Thyroid gland (tissue), 4 donors: ENCODE results near the gene CTDNEP1. TPM values are rescaled to one million over a fixed set of nuclear protein-coding genes. Genes with fewer than 3 reads are reported as not detected.

Source experiments
- DNase-seq, 2 donors: peaks; one replicate each; pipeline ENCODE4 v3.0.0-alpha.2; 2019
- H3K27ac ChIP-seq, 3 donors: fragments of 200-600 bp; sonication (generic); 1 replicate in 2 of 3; 2 replicates in 1 of 3; pipeline ENCODE4 v1.5.1; 2016 to 2019; ENCODE audit warnings: mild to moderate bottlenecking in 1 of 3, moderate library complexity in 1 of 3
- H3K27me3 ChIP-seq: fragments of 200-600 bp; sonication (generic); one replicate; pipeline ENCODE4 v1.5.1; 2019
- H3K36me3 ChIP-seq, 2 donors: fragments of 200-600 bp; sonication (generic); one replicate each; pipeline ENCODE4 v1.5.1; 2016 to 2019
- H3K4me1 ChIP-seq, 2 donors: fragments of 200-600 bp; sonication (generic); one replicate each; pipeline ENCODE4 v1.5.1; 2017 to 2019
- H3K4me3 ChIP-seq, 3 donors: fragments of 200-600 bp; sonication (generic); replicated peaks in 1 of 3; 1 replicate in 2 of 3; 2 replicates in 1 of 3; pipeline ENCODE4 v1.5.1; 2016; ENCODE audit warnings: mild to moderate bottlenecking in 1 of 3
- H3K9me3 ChIP-seq: fragments of 200-600 bp; sonication (generic); one replicate; pipeline ENCODE4 v1.5.1; 2017
- POLR2A ChIP-seq, 2 donors: fragments of 450-650 bp; IDR thresholded peaks; one replicate each; pipeline ENCODE4 v1.6.1; 2017; ENCODE audit warnings: antibody characterized with exemption in 2 of 2, mild to moderate bottlenecking in 2 of 2, moderate library complexity in 1 of 2
- WGBS, 2 donors: methylation state at CpG; one replicate each; pipeline ENCODE4 v1.1.5; 2017; 5-methylcytosine and 5-hydroxymethylcytosine counted together
- intact Hi-C: fragments of 100-400 bp; cut with DNase I; formaldehyde crosslinking; loops from one replicate; pipeline ENCODE4 v1.15.1; 2023
- microRNA counts, 2 donors: library from miRNA; unstranded; fragments of <30 nt; microRNA quantifications; one replicate each; lab custom pipeline; 2016 to 2017
- microRNA-seq: library from miRNA; unstranded; fragments of <30 nt; microRNA quantifications from one replicate; pipeline ENCODE4, GENCODE V29; 2016
- small RNA-seq: library from RNA; depleted of rRNA; stranded (forward); fragments of <200 nt; gene quantifications from one replicate; pipeline ENCODE3, GENCODE V24; 2016
- total RNA-seq, 4 donors: library from RNA; depleted of rRNA; stranded (reverse); fragments of >200 nt; gene quantifications; one replicate each; pipeline ENCODE4 v1.2.3, GENCODE V29; 2016
- TF ChIP-seq, protein P1 (sequence below), 6 experiments: fragments of 200-600 bp in 3 of 6; fragments of 450-650 bp in 3 of 6; sonication (generic) in 3 of 6; IDR thresholded peaks; one replicate each; pipeline ENCODE4 v1.5.1; 2016 to 2019; ENCODE audit warnings: antibody characterized with exemption in 6 of 6, mild to moderate bottlenecking in 2 of 6, inconsistent platforms in 1 of 6, moderate library complexity in 1 of 6

CTDNEP1 gene
- total RNA-seq, 4 donors from 2014 or later: 35.1 to 70.4 (median 48.4) TPM

GRCh38 chr17:7195971-7196370 lies 55.6 kb downstream of the CTDNEP1 start:
- Histone ChIP-seq H3K27me3 (no peaks in the 10 kb centered on the region), H3K9me3 (no peaks in the 10 kb centered on the region), H3K4me3 (no peak overlapping the region), H3K36me3 (peaks cover 9 to 14% of the 10 kb centered on the region in 2 donors), H3K27ac (no peak overlapping the region), H3K4me1 (no peaks in the 10 kb centered on the region)
- TF ChIP-seq POLR2A (IDR thresholded peaks at IDR 0.05): no peak
- TF ChIP-seq, protein P1, sequence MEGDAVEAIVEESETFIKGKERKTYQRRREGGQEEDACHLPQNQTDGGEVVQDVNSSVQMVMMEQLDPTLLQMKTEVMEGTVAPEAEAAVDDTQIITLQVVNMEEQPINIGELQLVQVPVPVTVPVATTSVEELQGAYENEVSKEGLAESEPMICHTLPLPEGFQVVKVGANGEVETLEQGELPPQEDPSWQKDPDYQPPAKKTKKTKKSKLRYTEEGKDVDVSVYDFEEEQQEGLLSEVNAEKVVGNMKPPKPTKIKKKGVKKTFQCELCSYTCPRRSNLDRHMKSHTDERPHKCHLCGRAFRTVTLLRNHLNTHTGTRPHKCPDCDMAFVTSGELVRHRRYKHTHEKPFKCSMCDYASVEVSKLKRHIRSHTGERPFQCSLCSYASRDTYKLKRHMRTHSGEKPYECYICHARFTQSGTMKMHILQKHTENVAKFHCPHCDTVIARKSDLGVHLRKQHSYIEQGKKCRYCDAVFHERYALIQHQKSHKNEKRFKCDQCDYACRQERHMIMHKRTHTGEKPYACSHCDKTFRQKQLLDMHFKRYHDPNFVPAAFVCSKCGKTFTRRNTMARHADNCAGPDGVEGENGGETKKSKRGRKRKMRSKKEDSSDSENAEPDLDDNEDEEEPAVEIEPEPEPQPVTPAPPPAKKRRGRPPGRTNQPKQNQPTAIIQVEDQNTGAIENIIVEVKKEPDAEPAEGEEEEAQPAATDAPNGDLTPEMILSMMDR (IDR thresholded peaks at IDR 0.05): no peak
- intact Hi-C loops: no loop called here
- 93 to 94% methylated on average over 5 to 10 of the region's 12 CpGs for WGBS, 2 donors
- DNase-seq: no peak

MicroRNA genes within 50 kb of the gene (microRNA counts, 767-probe panel; counts per million panel counts)
- microRNA hsa-miR-324-3p (lab: Ali Mortazavi, UCI): 0 counts per million in 2 donors
- 2,758 to 5,100 counts per million in 2 donors for microRNA hsa-miR-324-5p (lab: Ali Mortazavi, UCI)

Small RNA genes within 50 kb of the gene (microRNA-seq; reads per million reads assigned to microRNA genes)
- gene MIR324: 994 reads per million, percentile 81 among the genes with 10 or more reads in this experiment

Small RNA genes within 50 kb of the gene (small RNA-seq; reads per million reads assigned to genes)
- gene MIR324 (0.66 reads per million), gene RF00019 (not detected)

Other genes with a start within 250 kb of the CTDNEP1 start
- gene RNASEK, start 239.1 kb downstream of the CTDNEP1 start, total RNA-seq: 100 to 1,000 TPM; 134 to 297 (median 200) TPM
- gene BCL6B, start 228.7 kb downstream of the CTDNEP1 start, total RNA-seq: 10 to 100 TPM in 2 of 4 donors, 1 to 10 TPM in 2; 3.1 to 18.9 (median 7.6) TPM
- 1 to 10 TPM; 1.2 to 6.7 (median 4.1) TPM for gene SLC16A13, start 215.7 kb downstream of the CTDNEP1 start, total RNA-seq
- gene SLC16A11, start 207.6 kb downstream of the CTDNEP1 start, total RNA-seq: 10 to 100 TPM in 3 of 4 donors, 1 to 10 TPM in 1; 5.4 to 43.9 (median 18.8) TPM
- 1 to 10 TPM in 3 of 4 donors, under 1 TPM in 1; 0.59 to 3.9 (median 2.1) TPM for gene CLEC10A, start 171.5 kb downstream of the CTDNEP1 start, total RNA-seq
- 1 to 10 TPM in 1 of 4 donors, not detected in 3; 1.0 TPM for gene ASGR2, start 136.9 kb downstream of the CTDNEP1 start, total RNA-seq
- 1 to 10 TPM in 3 of 4 donors, not detected in 1; 3.0 to 6.5 (median 3.3) TPM for gene ASGR1, start 72.4 kb downstream of the CTDNEP1 start, total RNA-seq
- 10 to 100 TPM in 2 of 4 donors, 1 to 10 TPM in 2; 6.8 to 21.5 (median 12.4) TPM for gene DLG4, start 31.9 kb downstream of the CTDNEP1 start, total RNA-seq
- gene ACADVL, start 31.8 kb downstream of the CTDNEP1 start, total RNA-seq: 1,000 to 10,000 TPM in 1 of 4 donors, 100 to 1,000 TPM in 3; 581 to 1,743 (median 795) TPM
- 10 to 100 TPM; 45.3 to 68.6 (median 49.0) TPM for gene DVL2, start 17.2 kb downstream of the CTDNEP1 start, total RNA-seq
- 10 to 100 TPM; 19.8 to 39.5 (median 35.8) TPM for gene PHF23, start 12.3 kb downstream of the CTDNEP1 start, total RNA-seq
- 100 to 1,000 TPM; 112 to 840 (median 273) TPM for gene GABARAP, start 9.3 kb downstream of the CTDNEP1 start, total RNA-seq
- gene ELP5, start 481 bp upstream of the CTDNEP1 start, total RNA-seq: 10 to 100 TPM; 27.4 to 49.0 (median 33.0) TPM
- 100 to 1,000 TPM; 108 to 161 (median 144) TPM for gene CLDN7, start 10.7 kb upstream of the CTDNEP1 start, total RNA-seq
- gene SLC2A4, start 30.0 kb upstream of the CTDNEP1 start, total RNA-seq: 10 to 100 TPM in 1 of 4 donors, 1 to 10 TPM in 3; 2.5 to 14.6 (median 3.9) TPM
- 1 to 10 TPM; 1.2 to 4.1 (median 2.1) TPM for gene YBX2, start 42.9 kb upstream of the CTDNEP1 start, total RNA-seq
- 100 to 1,000 TPM; 135 to 210 (median 144) TPM for gene EIF5A, start 55.9 kb upstream of the CTDNEP1 start, total RNA-seq
- 100 to 1,000 TPM in 2 of 4 donors, 10 to 100 TPM in 2; 69.5 to 130 (median 100) TPM for gene GPS2, start 63.6 kb upstream of the CTDNEP1 start, total RNA-seq
- gene NEURL4, start 77.6 kb upstream of the CTDNEP1 start, total RNA-seq: 10 to 100 TPM; 18.5 to 32.8 (median 22.5) TPM
- 1 to 10 TPM in 3 of 4 donors, under 1 TPM in 1; 0.89 to 7.1 (median 3.8) TPM for gene ACAP1, start 84.8 kb upstream of the CTDNEP1 start, total RNA-seq
- gene KCTD11, start 100.4 kb upstream of the CTDNEP1 start, total RNA-seq: 10 to 100 TPM in 3 of 4 donors, 1 to 10 TPM in 1; 6.6 to 20.4 (median 18.7) TPM
- gene TMEM95, start 103.4 kb upstream of the CTDNEP1 start, total RNA-seq: not detected
- 10 to 100 TPM; 11.0 to 30.2 (median 15.9) TPM for gene TNK1, start 129.4 kb upstream of the CTDNEP1 start, total RNA-seq
- 10 to 100 TPM; 18.3 to 21.6 (median 19.9) TPM for gene PLSCR3, start 142.8 kb upstream of the CTDNEP1 start, total RNA-seq
- gene TMEM256, start 152.4 kb upstream of the CTDNEP1 start, total RNA-seq: 100 to 1,000 TPM in 1 of 4 donors, 10 to 100 TPM in 3; 27.8 to 133 (median 35.2) TPM
- gene NLGN2, start 156.1 kb upstream of the CTDNEP1 start, total RNA-seq: 1 to 10 TPM; 2.2 to 6.3 (median 4.7) TPM
- gene SPEM1, start 168.6 kb upstream of the CTDNEP1 start, total RNA-seq: not detected
- under 1 TPM in 1 of 4 donors, not detected in 3; 0.40 TPM for gene SPEM2, start 173.9 kb upstream of the CTDNEP1 start, total RNA-seq
- gene SPEM3, start 177.1 kb upstream of the CTDNEP1 start, total RNA-seq: not detected
- 10 to 100 TPM; 11.3 to 19.4 (median 16.4) TPM for gene TMEM102, start 183.7 kb upstream of the CTDNEP1 start, total RNA-seq
- gene FGF11, start 187.8 kb upstream of the CTDNEP1 start, total RNA-seq: 10 to 100 TPM in 3 of 4 donors, 1 to 10 TPM in 1; 4.3 to 12.1 (median 10.5) TPM
- gene CHRNB1, start 193.3 kb upstream of the CTDNEP1 start, total RNA-seq: 10 to 100 TPM; 13.4 to 29.2 (median 19.8) TPM
- 10 to 100 TPM; 58.5 to 85.2 (median 79.9) TPM for gene ZBTB4, start 227.9 kb upstream of the CTDNEP1 start, total RNA-seq
- not detected for gene SLC35G6, start 229.7 kb upstream of the CTDNEP1 start, total RNA-seq
- gene POLR2A, start 232.6 kb upstream of the CTDNEP1 start, total RNA-seq: 100 to 1,000 TPM in 2 of 4 donors, 10 to 100 TPM in 2; 47.6 to 125 (median 82.2) TPM